Aortic smooth muscle cell (primary cell): ENCODE data around the gene LCNL1. TPM values are rescaled to one million over a fixed set of nuclear protein-coding genes. Genes with fewer than 3 reads are reported as not detected.

ENCODE experiments used
- total RNA-seq: library from RNA; depleted of rRNA; stranded (reverse); fragments of >200 nt; gene quantifications from 2 replicates; pipeline ENCODE4 v1.2.3, GENCODE V29; 2014

The LCNL1 gene
- total RNA-seq = 0.44 and 1.6 TPM in 2 replicates

GRCh38 chr9:136982232-136983051 is at the start of gene LCNL1:
Gene LCNL1 (plus strand): TSS chr9:136982993. CDS start chr9:136983587, 594 bp downstream.

DNA sequence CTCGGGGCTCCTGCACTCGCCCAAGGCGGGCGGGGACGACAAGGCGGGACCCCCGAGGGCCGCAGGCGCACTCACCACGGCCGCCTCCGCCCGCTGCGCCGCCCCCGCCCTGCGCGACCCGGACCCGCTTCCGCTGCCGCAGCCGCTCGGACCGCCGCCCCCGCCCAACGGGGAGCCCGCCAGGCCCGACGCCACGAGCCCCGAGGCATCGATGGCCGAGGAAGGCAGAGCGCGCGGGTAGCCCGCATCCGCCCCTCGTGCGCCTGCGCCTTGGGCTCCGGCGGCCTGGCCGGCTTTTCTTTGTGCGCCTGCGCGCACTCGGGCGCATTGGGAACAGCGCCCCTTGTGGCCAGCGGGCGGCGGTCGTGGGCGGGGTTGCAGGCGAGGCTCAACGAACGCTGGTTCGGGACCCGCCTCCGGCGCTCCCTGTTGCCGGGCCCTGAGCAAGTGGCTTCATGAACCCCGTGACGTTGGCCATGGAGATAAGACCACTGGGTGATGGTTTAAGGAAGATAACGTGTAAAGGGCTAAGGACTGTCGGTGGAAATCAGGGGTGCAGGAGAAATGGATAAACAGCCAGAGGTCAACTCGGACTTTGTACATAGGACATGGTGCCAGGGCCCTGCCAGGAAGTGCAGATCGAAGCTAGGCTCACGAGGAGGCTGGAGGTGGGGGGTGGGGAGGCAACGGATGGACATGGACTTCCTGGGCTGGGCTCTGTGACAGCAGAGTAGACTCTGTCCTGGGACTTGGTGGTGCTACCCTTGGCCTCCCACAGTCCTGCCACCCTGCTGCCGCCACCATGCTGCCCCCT is 38.1 kb upstream of the LCNL1 start, which contains the start of the genes C8G and FBXW5:
Gene C8G, plus strand, starts transcription at position 725 of the 814 bp plus-strand sequence. Its CDS starts 78 bp downstream, at position 803.
Gene FBXW5, minus strand, starts transcription at position 220 of the 814 bp plus-strand sequence. CDS start 655 bp downstream, outside the sequence.

DNA sequence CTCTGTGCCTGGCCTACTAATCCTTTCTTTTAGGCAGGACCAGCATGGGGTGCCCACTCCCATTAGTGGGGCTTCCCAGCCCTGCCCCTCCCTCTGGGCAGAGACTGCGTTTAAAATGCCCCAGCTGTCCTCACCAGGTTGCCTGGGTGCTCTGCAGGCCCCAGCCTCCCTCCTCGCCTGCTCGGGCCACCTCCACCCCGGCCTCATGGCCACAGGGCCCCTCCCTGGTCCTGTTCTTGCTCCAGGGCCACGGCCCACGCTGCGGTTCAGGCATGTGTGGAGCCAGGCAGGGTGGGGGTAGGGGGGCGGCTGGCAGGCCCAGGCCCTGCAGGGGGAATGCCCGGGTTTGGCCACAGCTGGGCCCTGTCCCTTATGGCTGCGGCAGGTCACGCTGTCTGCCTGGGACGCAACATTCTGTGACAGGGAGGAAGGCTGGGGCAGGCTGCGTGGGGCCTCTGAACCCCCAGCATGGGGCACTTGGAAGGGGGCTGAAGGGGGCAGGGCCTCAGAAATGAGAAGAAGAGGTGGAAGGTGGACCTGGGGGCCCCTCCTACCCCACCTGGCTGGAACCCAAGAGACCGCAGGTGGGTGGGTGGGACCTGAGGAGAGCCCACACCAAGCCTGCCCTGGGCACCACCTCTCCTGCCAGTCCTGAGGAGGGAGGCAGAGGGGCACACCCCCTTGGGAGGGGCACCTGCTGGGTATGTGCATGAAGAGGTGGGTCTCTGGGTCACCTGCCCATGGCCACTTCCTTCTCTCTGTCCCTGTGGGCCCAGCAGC is 31.1 kb upstream of the LCNL1 start, which contains the start of gene LCN12:
Gene LCN12, plus strand, starts transcription at position 733 of the 780 bp plus-strand sequence. CDS start 55 bp downstream, outside the sequence.

GRCh38 chr9:136977223-136977622 is 5.6 kb upstream of the LCNL1 start, which contains the start of gene PTGDS:
Gene PTGDS (plus strand): TSS chr9:136977504. CDS start chr9:136977579, 75 bp downstream.

DNA sequence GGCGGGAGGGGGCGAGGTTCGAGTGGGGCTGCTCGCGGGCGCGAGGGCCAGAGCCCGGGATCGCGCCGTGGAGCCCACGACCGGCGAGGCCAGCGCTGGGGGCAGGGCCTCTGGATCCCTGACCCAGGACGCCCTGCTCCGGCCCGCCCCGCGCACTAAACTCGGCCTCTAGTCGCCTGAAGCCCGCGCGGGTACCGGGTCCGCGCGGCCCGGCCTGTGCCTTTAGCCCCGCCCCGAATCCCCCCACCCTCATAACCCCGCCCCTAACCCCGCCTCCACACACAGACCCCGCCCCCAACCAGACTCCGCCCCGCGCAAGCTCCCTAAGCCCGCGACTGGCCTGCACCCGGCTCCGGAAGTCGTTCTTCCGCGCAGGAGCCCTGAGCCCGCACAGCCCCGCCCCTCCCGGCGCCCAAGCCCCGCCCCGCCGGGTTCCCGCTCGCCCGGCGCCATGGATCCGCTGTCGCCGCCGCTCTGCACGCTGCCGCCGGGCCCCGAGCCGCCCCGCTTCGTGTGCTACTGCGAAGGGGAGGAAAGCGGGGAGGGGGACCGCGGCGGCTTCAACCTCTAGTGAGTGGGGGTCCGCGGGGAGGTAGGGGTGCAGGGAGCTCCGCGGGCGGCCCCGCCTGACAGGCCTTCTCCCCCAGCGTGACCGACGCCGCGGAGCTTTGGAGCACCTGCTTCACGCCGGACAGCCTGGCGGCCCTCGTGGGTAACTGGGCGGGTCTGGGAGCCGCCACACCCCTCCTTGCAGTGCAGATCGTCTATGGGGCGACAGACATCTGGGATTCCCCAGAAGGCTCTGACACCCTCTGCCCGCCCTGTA is 9.4 kb downstream of the LCNL1 start, which contains the start of gene PAXX:
Gene PAXX, plus strand, starts transcription at position 430 of the 826 bp plus-strand sequence. Its CDS starts 22 bp downstream, at position 452.

GRCh38 chr9:136996361-136997292 is 13.8 kb downstream of the LCNL1 start, which contains the start of gene CLIC3:
Gene CLIC3 (minus strand): TSS chr9:136996568. CDS start chr9:136996543, 25 bp downstream.

GRCh38 chr9:137027369-137028262 is 44.8 kb downstream of the LCNL1 start, which contains the start of gene ABCA2:
Gene ABCA2 (minus strand): TSS chr9:137028237. CDS start chr9:137028140, 97 bp downstream.

GRCh38 chr9:137031904-137032640 is 49.3 kb downstream of the LCNL1 start, which contains the start of gene FUT7:
Gene FUT7 (minus strand): TSS chr9:137032088. CDS start chr9:137031991, 97 bp downstream.

Other genes with a start within 250 kb of the LCNL1 start
- gene LCN10, start 240.1 kb upstream of the LCNL1 start, total RNA-seq = not detected in 2 replicates
- not detected in 2 replicates for gene LCN6, start 234.5 kb upstream of the LCNL1 start, total RNA-seq
- not detected in 2 replicates for gene LCN8, start 224.8 kb upstream of the LCNL1 start, total RNA-seq
- not detected in 2 replicates for gene LCN15, start 218.5 kb upstream of the LCNL1 start, total RNA-seq
- gene TMEM141, start 191.6 kb upstream of the LCNL1 start, total RNA-seq = 66.0 and 77.2 TPM in 2 replicates
- gene CCDC183, start 186.7 kb upstream of the LCNL1 start, total RNA-seq = 0.19 and 0.26 TPM in 2 replicates
- gene RABL6, start 175.0 kb upstream of the LCNL1 start, total RNA-seq = 57.2 and 62.2 TPM in 2 replicates
- 1.1 TPM in 2 replicates for gene AJM1, start 140.5 kb upstream of the LCNL1 start, total RNA-seq
- 161 and 208 TPM in 2 replicates for gene PHPT1, start 133.6 kb upstream of the LCNL1 start, total RNA-seq
- 0.40 and 0.68 TPM in 2 replicates for gene MAMDC4, start 130.6 kb upstream of the LCNL1 start, total RNA-seq
- gene EDF1, start 116.7 kb upstream of the LCNL1 start, total RNA-seq = 511 and 536 TPM in 2 replicates
- 6.6 and 11.6 TPM in 2 replicates for gene TRAF2, start 96.5 kb upstream of the LCNL1 start, total RNA-seq
- gene FBXW5, start 38.3 kb upstream of the LCNL1 start, total RNA-seq = 144 and 185 TPM in 2 replicates
- gene C8G, start 37.8 kb upstream of the LCNL1 start, total RNA-seq = 0.13 and 0.44 TPM in 2 replicates
- 0.26 and 0.37 TPM in 2 replicates for gene LCN12, start 30.7 kb upstream of the LCNL1 start, total RNA-seq
- gene PTGDS, start 5.5 kb upstream of the LCNL1 start, total RNA-seq = 9.8 and 21.8 TPM in 2 replicates
- gene PAXX, start 9.4 kb downstream of the LCNL1 start, total RNA-seq = 11.6 and 15.6 TPM in 2 replicates
- 4.8 and 5.2 TPM in 2 replicates for gene CLIC3, start 13.6 kb downstream of the LCNL1 start, total RNA-seq
- 33.4 and 40.3 TPM in 2 replicates for gene ABCA2, start 45.2 kb downstream of the LCNL1 start, total RNA-seq
- gene FUT7, start 49.1 kb downstream of the LCNL1 start, total RNA-seq = not detected in 2 replicates
- gene NPDC1, start 63.2 kb downstream of the LCNL1 start, total RNA-seq = 21.4 and 28.4 TPM in 2 replicates
- gene ENTPD2, start 71.1 kb downstream of the LCNL1 start, total RNA-seq = not detected in 2 replicates
- gene SAPCD2, start 87.6 kb downstream of the LCNL1 start, total RNA-seq = 5.1 and 7.7 TPM in 2 replicates
- gene UAP1L1, start 94.5 kb downstream of the LCNL1 start, total RNA-seq = 14.0 and 19.0 TPM in 2 replicates
- gene MAN1B1, start 104.0 kb downstream of the LCNL1 start, total RNA-seq = 84.3 and 90.3 TPM in 2 replicates
- 83.8 and 87.8 TPM in 2 replicates for gene DPP7, start 131.7 kb downstream of the LCNL1 start, total RNA-seq
- 0.06 and 0.13 TPM in 2 replicates for gene GRIN1, start 156.2 kb downstream of the LCNL1 start, total RNA-seq
- not detected in 2 replicates for gene LRRC26, start 187.1 kb downstream of the LCNL1 start, total RNA-seq
- not detected in 2 replicates for gene TMEM210, start 189.1 kb downstream of the LCNL1 start, total RNA-seq
- gene ANAPC2, start 205.6 kb downstream of the LCNL1 start, total RNA-seq = 21.9 and 23.6 TPM in 2 replicates
- 73.2 and 78.1 TPM in 2 replicates for gene SSNA1, start 205.7 kb downstream of the LCNL1 start, total RNA-seq
- 5.2 and 5.8 TPM in 2 replicates for gene TPRN, start 217.7 kb downstream of the LCNL1 start, total RNA-seq
- gene TMEM203, start 222.7 kb downstream of the LCNL1 start, total RNA-seq = 28.7 and 34.1 TPM in 2 replicates
- gene NDOR1, start 222.7 kb downstream of the LCNL1 start, total RNA-seq = 3.1 and 3.3 TPM in 2 replicates
- gene RNF208, start 239.2 kb downstream of the LCNL1 start, total RNA-seq = 0.40 and 0.50 TPM in 2 replicates
- 0.87 and 1.2 TPM in 2 replicates for gene CYSRT1, start 242.2 kb downstream of the LCNL1 start, total RNA-seq
- 0.12 and 0.13 TPM in 2 replicates for gene RNF224, start 244.5 kb downstream of the LCNL1 start, total RNA-seq
- 0.06 and 0.13 TPM in 2 replicates for gene SLC34A3, start 247.9 kb downstream of the LCNL1 start, total RNA-seq